Measurements from ENCODE around the gene COX5A. TPM values are rescaled to one million over a fixed set of nuclear protein-coding genes. Genes with fewer than 3 reads are reported as not detected.

COX5A gene
- total RNA-seq, 1 donor, result 63.0 TPM

DNA sequence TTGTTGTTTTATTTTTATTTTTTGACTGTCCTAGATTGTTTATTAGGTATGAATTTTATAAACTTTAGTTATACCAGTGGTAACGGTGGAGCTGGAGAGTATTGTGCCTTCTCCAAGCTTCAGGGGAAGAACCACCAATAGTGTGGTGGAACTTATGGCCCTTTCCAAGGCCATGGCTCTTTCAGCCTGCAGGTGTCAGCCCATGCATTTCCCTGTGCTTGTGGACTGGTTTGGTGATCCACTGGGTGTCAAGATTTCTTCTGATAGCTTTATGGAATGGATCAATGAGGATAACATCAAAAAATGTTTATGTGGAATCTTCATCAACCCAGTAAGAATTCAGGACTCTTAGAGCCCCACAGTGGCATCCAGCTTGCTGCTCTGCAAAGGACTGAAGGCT is 38.3 kb upstream of the COX5A start:
- DNase-seq (ENCODE audit: low read depth), result no peak
- TF ChIP-seq, protein P1, sequence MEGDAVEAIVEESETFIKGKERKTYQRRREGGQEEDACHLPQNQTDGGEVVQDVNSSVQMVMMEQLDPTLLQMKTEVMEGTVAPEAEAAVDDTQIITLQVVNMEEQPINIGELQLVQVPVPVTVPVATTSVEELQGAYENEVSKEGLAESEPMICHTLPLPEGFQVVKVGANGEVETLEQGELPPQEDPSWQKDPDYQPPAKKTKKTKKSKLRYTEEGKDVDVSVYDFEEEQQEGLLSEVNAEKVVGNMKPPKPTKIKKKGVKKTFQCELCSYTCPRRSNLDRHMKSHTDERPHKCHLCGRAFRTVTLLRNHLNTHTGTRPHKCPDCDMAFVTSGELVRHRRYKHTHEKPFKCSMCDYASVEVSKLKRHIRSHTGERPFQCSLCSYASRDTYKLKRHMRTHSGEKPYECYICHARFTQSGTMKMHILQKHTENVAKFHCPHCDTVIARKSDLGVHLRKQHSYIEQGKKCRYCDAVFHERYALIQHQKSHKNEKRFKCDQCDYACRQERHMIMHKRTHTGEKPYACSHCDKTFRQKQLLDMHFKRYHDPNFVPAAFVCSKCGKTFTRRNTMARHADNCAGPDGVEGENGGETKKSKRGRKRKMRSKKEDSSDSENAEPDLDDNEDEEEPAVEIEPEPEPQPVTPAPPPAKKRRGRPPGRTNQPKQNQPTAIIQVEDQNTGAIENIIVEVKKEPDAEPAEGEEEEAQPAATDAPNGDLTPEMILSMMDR (IDR thresholded peaks at IDR 0.05; ENCODE audit: insufficient read depth, low read length), result no peak
- H3K4me3 ChIP-seq (ENCODE audit: low read depth, low read length), result no peak overlapping the region

DNA sequence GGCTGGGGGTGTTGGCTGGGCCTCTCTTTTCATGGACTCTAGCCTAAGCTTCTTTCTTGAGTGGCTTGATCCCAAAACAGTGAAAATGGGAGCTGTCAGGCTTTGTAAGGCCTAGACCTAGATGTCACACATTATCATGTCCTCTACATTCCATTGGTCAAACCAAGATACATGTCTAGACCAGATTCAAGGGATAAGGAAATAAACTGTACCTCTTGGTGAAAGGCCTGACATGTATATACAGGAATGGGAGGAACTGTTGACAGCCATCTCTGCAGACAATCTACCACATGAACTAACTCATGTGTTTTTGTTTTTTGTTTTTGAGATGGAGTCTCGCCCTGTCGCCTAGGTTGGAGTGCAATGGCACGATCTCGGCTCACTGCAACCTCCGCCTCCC is 29.8 kb upstream of the COX5A start:
- H3K4me3 ChIP-seq (ENCODE audit: low read depth, low read length), result no peak overlapping the region
- DNase-seq (ENCODE audit: low read depth), result no peak
- TF ChIP-seq, protein P1 (IDR thresholded peaks at IDR 0.05; ENCODE audit: insufficient read depth, low read length), result no peak

DNA sequence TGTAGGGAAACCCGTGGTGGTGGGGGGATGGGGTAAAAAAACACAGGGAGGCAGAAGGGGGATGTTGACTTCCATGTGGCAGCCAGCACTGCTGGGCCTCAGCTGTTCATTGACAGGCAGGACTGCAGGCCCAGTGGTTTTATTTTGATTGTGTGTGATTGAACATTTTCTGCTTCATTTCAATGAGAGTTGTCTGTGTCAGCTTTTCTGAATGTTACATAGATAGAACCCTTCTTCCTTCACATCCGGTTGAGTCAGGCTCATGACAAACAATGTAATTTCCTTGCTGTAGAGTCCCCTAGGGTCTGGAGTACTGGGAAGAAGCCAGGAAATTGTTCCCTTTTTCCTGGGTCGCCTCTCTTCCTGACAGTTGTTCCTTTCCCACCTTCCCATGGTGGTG is 26.9 kb upstream of the COX5A start:
- no peak overlapping the region for H3K4me3 ChIP-seq (ENCODE audit: low read depth, low read length)
- TF ChIP-seq, protein P1 (IDR thresholded peaks at IDR 0.05; ENCODE audit: insufficient read depth, low read length), result no peak
- no peak for DNase-seq (ENCODE audit: low read depth)

DNA sequence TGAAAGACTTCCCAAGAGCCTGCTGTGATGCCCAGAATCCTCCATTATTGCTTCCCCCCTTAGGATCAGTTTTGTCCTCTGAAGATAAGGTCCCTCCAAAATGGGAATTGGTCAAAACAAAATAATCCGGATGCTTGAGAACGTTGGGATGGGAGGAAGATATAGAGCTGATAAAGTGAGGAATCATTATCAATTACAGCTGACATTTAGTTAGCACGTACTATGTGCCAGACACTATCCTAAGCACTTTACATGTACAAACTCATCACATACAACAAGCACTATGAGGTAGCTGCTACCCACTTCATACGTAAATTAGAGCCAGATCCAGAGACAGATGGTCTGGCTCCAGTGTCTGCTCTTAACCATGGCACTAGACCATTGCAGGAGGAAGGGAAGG is 25.3 kb upstream of the COX5A start:
- no peak for DNase-seq (ENCODE audit: low read depth)
- no peak overlapping the region for H3K4me3 ChIP-seq (ENCODE audit: low read depth, low read length)
- TF ChIP-seq, protein P1 (IDR thresholded peaks at IDR 0.05; ENCODE audit: insufficient read depth, low read length), result no peak

DNA sequence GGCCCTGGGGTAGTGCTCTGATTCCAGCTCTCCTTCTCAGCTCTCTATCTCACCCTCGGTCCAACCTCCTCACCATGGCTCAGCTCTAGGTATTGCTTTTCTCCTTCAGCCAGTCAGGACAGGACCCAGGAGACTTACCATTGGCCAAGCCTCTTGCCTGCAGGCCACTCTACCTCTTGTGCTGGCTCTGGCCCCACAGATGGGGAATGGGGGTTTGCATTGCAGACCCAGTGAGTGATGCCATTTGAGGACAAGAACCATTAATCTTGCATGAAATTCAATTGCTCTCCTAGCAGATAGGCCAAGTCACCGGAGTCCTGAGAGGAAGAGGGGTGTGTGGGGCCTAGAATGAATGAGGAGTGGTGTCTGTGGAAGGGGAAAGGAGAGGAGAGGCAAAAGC is 24.8 kb upstream of the COX5A start:
- no peak overlapping the region for H3K4me3 ChIP-seq (ENCODE audit: low read depth, low read length)
- TF ChIP-seq, protein P1 (IDR thresholded peaks at IDR 0.05; ENCODE audit: insufficient read depth, low read length), result no peak
- DNase-seq (ENCODE audit: low read depth), result no peak

DNA sequence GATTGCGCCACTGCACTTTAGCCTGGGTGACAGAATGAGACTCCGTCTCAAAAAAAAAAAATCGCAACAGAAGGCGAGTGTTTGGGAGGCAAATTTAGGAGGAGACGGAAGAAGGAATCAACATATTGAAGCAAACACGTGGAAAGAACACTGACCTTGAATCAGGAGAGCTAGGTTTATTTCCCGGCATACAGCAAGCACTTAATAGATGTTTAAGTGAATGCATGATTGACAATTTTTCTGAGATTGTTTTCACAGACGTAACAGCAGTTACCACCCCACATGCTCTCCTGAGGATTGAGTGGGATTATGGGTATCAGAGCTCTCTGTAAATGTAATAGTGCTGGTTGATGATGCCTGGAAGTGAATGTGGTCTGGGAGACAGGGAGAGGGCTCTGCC is 24.3 kb upstream of the COX5A start:
- no peak for DNase-seq (ENCODE audit: low read depth)
- TF ChIP-seq, protein P1 (IDR thresholded peaks at IDR 0.05; ENCODE audit: insufficient read depth, low read length), result no peak
- H3K4me3 ChIP-seq (ENCODE audit: low read depth, low read length), result no peak overlapping the region

DNA sequence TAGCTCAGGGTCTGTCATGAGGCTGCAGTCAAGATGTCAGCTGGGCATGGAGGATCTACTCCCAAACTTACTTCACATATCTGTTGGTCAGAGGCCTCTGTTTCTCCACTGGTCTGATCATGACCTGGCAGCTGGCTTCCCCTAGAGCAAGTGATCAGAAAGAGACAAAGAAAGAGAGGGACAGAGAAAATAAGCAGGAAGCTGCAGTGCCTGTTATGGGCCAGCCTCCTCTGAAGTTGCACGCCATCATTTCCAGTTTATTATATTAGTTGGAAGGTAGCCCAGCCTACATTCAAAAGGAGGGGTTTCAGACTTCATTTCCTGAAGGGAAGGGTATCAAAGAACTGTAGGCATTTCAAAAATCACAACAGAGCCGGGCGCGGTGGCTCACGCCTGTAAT is 23.7 kb upstream of the COX5A start:
- no peak overlapping the region for H3K4me3 ChIP-seq (ENCODE audit: low read depth, low read length)
- TF ChIP-seq, protein P1 (IDR thresholded peaks at IDR 0.05; ENCODE audit: insufficient read depth, low read length), result no peak
- DNase-seq (ENCODE audit: low read depth), result no peak
